ENCODE results near the gene CLCF1. TPM values are rescaled to one million over a fixed set of nuclear protein-coding genes. Genes with fewer than 3 reads are reported as not detected.

CLCF1 gene
- total and polyA plus RNA-seq, 10 of the 15 experiments (the other 5 are each of a cell fraction or from before 2014, with no cell fraction given), result 0.16 to 2.1 (median 0.63) TPM; not detected in 1

- intact Hi-C loops (cut with micrococcal nuclease; ENCODE audit: unreplicated experiment) (no loop called here), in situ Hi-C loops (cut with MboI) (no loop called here)
- ATAC-seq (no peak), FAIRE-seq (no peak), DNase-seq (ENCODE audit: low read depth, low spot score) (no peak)
- Histone ChIP-seq H3K79me2 (ENCODE audit: control insufficient read depth, insufficient read depth, low read length) (peaks cover 32% of the 10 kb centered on the region), H3K4me2 (ENCODE audit: control insufficient read depth, insufficient read depth) (peak overlapping the region; percentile 41; the same call in 1 of the 2 replicates), H3K27me3 (replicated peaks in 1 of 2; ENCODE audit: control insufficient read depth in 2 of 2, insufficient read depth in 2 of 2, low read length in 1 of 2) (no peaks in the 10 kb centered on the region), H3K4me1 (ENCODE audit: control insufficient read depth, insufficient read depth, low read length) (peaks cover 68% of the 10 kb centered on the region), H3K27ac (ENCODE audit: control insufficient read depth, insufficient read depth) (peak overlapping the region; percentile 84), H2AFZ (ENCODE audit: control insufficient read depth, low read depth, low read length) (no peak overlapping the region), H3K4me3 (no peak overlapping the region), H3K36me3 (ENCODE audit: control insufficient read depth in 2 of 2, insufficient read depth in 2 of 2, low read length in 1 of 2) (no peaks in the 10 kb centered on the region), H4K20me1 (ENCODE audit: control insufficient read depth, insufficient read depth) (no peaks in the 10 kb centered on the region), H3K9me3 (replicated peaks; ENCODE audit: control insufficient read depth, insufficient read depth, low read length) (no peaks in the 10 kb centered on the region), H3K9ac (ENCODE audit: control insufficient read depth, insufficient read depth, low read length) (no peak overlapping the region; the same call in 1 of the 2 replicates)
- TF ChIP-seq SMC3 (IDR thresholded peaks at IDR 0.05; ENCODE audit: borderline replicate concordance, low read length) (no peak), ZNF622 (IDR thresholded peaks at IDR 0.05) (no peak), ATF7 (IDR thresholded peaks at IDR 0.05; ENCODE audit: low read depth) (no peak)
- CTCF ChIA-PET, result interaction anchor here (0.8 to 1.9 kb wide), 5 partner anchors 13 to 61 kb away, joined by 3 to 7 read pairs (median 4); partner anchors contain the start of gene TMEM134
- BruUV-seq (replicated peaks), result no TSS peak
- WGBS (ENCODE audit: insufficient coverage, insufficient replicate concordance, low lambda C conversion rate, missing lambda C conversion rate), result 69% methylated on average over 12 of the region's 12 CpGs
- SMC1A ChIA-PET (ENCODE audit: uncharacterized antibody, unreplicated experiment), result interaction anchor here (0.8 to 3.1 kb wide), 6 partner anchors 13 to 77 kb away, joined by 3 to 11 read pairs (median 3); partner anchors contain the start of genes PTPRCAP and TMEM134
- POLR2A ChIA-PET, result interaction anchor here (0.7 to 3.0 kb wide), 8 partner anchors 10 to 79 kb away, joined by 3 to 12 read pairs (median 4); partner anchors contain the start of genes PTPRCAP, RPS6KB2 and TMEM134
- RAD21 ChIA-PET (ENCODE audit: unreplicated experiment), result interaction anchor here (0.9 to 2.6 kb wide), 6 partner anchors 16 to 62 kb away, joined by 4 to 18 read pairs (median 5); partner anchors contain the start of genes PTPRCAP and RAD9A
These were observed 34.3 kb upstream of the CLCF1 start for GRCh38 chr11:67407688-67408163.

DNA sequence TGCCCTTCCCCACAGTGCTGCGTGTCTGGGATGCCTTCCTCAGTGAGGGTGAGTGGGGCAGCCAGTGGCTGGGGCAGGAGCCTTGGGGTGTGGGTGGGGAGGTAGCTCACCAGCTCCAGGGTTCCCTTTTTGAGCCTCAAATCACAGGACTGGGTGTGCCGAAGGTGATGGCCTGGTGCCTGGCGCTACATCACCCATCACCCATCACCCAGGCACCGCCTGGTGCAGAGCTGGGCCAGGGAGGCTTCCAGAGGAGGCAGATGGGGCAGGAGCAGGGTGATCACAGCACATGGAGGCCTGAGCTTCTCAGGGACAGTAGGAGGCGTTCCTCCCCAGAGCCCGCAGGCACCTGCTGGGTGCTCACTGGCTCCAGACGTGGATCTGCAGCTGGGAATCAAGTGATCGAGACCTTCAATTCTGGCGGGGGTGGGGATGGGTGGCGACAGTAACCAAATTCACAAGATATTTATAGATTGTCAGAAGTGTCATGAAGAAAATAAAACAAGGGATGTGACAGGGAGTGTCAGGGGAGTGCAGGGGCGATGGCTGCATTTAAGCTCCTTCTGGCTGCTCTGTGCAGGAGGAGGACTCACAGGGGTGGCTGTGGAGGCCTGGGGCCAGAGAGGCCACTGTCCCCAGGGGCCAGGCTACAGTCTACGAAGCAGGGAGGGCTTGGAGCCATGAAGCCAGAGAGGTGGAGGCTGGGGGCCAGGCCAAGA lies 33.7 kb upstream of the CLCF1 start:
- no TSS peak for BruUV-seq (replicated peaks)
- ChIA-PET POLR2A (interaction anchor here (0.7 to 3.0 kb wide), 7 partner anchors 11 to 77 kb away, joined by 3 to 12 read pairs (median 4); partner anchors contain the start of genes PTPRCAP, RPS6KB2 and TMEM134), CTCF (interaction anchor here (0.8 to 1.9 kb wide), 4 partner anchors 13 to 62 kb away, joined by 3 to 7 read pairs (median 4); partner anchors contain the start of gene TMEM134), RAD21 (ENCODE audit: unreplicated experiment) (interaction anchor here (0.9 to 2.6 kb wide), 6 partner anchors 15 to 63 kb away, joined by 4 to 18 read pairs (median 5); partner anchors contain the start of genes PTPRCAP and RAD9A), SMC1A (ENCODE audit: uncharacterized antibody, unreplicated experiment) (interaction anchor here (0.7 to 3.1 kb wide), 7 partner anchors 13 to 99 kb away, joined by 3 to 11 read pairs (median 3); partner anchors contain the start of genes PTPRCAP and TMEM134)
- H3K27ac ChIP-seq (ENCODE audit: control insufficient read depth, insufficient read depth), result peak overlapping the region; percentile 6; the same call in 1 of the 2 replicates
- 21% methylated on average over 12 of the region's 12 CpGs for WGBS (ENCODE audit: insufficient coverage, insufficient replicate concordance, low lambda C conversion rate, missing lambda C conversion rate)
- peak overlapping the region; percentile 31 for H3K4me2 ChIP-seq (ENCODE audit: control insufficient read depth, insufficient read depth)
- no peaks in the 10 kb centered on the region; the same call in 2 of the 3 replicates for H3K9me3 ChIP-seq (replicated peaks; ENCODE audit: control insufficient read depth, insufficient read depth, low read length)
- peaks cover 33% of the 10 kb centered on the region for H3K79me2 ChIP-seq (ENCODE audit: control insufficient read depth, insufficient read depth, low read length)
- H3K27me3 ChIP-seq (replicated peaks in 1 of 2; ENCODE audit: control insufficient read depth in 2 of 2, insufficient read depth in 2 of 2, low read length in 1 of 2), result no peaks in the 10 kb centered on the region
- TF ChIP-seq MXI1 (IDR thresholded peaks at IDR 0.05; ENCODE audit: low read depth, low read length) (no peak), IKZF1 (conservative IDR thresholded peaks at IDR 0.05) (peak; percentile 28; the same call in 1 of the 2 replicates), ZBTB33 (IDR thresholded peaks at IDR 0.05) (no peak), MAX (IDR thresholded peaks at IDR 0.05; ENCODE audit: low read depth, low read length) (no peak)
- TF ChIP-seq, protein P1, sequence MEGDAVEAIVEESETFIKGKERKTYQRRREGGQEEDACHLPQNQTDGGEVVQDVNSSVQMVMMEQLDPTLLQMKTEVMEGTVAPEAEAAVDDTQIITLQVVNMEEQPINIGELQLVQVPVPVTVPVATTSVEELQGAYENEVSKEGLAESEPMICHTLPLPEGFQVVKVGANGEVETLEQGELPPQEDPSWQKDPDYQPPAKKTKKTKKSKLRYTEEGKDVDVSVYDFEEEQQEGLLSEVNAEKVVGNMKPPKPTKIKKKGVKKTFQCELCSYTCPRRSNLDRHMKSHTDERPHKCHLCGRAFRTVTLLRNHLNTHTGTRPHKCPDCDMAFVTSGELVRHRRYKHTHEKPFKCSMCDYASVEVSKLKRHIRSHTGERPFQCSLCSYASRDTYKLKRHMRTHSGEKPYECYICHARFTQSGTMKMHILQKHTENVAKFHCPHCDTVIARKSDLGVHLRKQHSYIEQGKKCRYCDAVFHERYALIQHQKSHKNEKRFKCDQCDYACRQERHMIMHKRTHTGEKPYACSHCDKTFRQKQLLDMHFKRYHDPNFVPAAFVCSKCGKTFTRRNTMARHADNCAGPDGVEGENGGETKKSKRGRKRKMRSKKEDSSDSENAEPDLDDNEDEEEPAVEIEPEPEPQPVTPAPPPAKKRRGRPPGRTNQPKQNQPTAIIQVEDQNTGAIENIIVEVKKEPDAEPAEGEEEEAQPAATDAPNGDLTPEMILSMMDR (IDR thresholded peaks at IDR 0.05 in 2 of 3, conservative IDR thresholded peaks at IDR 0.05 in 1 of 3; ENCODE audit: control insufficient read depth in 2 of 3, extremely low read depth in 1 of 3, insufficient read depth in 1 of 3, low read depth in 3 of 3, low read length in 3 of 3), result peak in 2 of 3 experiments; percentile 25 to 48; a peak in 3 of 6 replicates
- H3K9ac ChIP-seq (ENCODE audit: control insufficient read depth, insufficient read depth, low read length), result no peak overlapping the region
- peaks cover 71% of the 10 kb centered on the region for H3K4me1 ChIP-seq (ENCODE audit: control insufficient read depth, insufficient read depth, low read length)
- no peaks in the 10 kb centered on the region for H4K20me1 ChIP-seq (ENCODE audit: control insufficient read depth, insufficient read depth)
- FAIRE-seq, result no peak
- ATAC-seq, result no peak
- 0 out of 2 replicates have a peak overlapping the region, but pooled peaks have one; percentile 30 for H3K4me3 ChIP-seq
- intact Hi-C loops (cut with micrococcal nuclease; ENCODE audit: unreplicated experiment) (no loop called here), in situ Hi-C loops (cut with MboI) (no loop called here)
- no peak overlapping the region for H2AFZ ChIP-seq (ENCODE audit: control insufficient read depth, low read depth, low read length)
- no peaks in the 10 kb centered on the region for H3K36me3 ChIP-seq (ENCODE audit: control insufficient read depth in 2 of 2, insufficient read depth in 2 of 2, low read length in 1 of 2)
- DNase-seq (ENCODE audit: low read depth, low spot score), result no peak
